ENCODE measurements around the gene CENPN.
A peak's percentile ranks its signal among the peaks of the same experiment; 100 is the strongest.

The CENPN gene

GRCh38 chr16:81029930-81030604 is 23.1 kb downstream of the CENPN start:
- no peak for DNase-seq (ENCODE audit: low spot score)

- peak; percentile 91 for DNase-seq (ENCODE audit: low spot score)
Measured at GRCh38 chr16:81035398-81035974, 28.5 kb downstream of the CENPN start, which contains the start of gene ATMIN. Gene ATMIN, plus strand, starts transcription at chr16:81035842. Its CDS starts 29 bp downstream, at chr16:81035871.

GRCh38 chr16:81035975-81036750 is 29.1 kb downstream of the CENPN start:
- DNase-seq (ENCODE audit: low spot score) = peak; percentile 10

GRCh38 chr16:81036751-81037350 is 29.8 kb downstream of the CENPN start:
- peak; percentile 39 for DNase-seq (ENCODE audit: low spot score)

- no peak for DNase-seq (ENCODE audit: low spot score)
Measured at GRCh38 chr16:81040131-81040530, 33.1 kb downstream of the CENPN start.

- DNase-seq (ENCODE audit: low spot score) = no peak
Measured at GRCh38 chr16:81040842-81041241, 33.8 kb downstream of the CENPN start.

GRCh38 chr16:81041696-81042095 is 34.7 kb downstream of the CENPN start:
- DNase-seq (ENCODE audit: low spot score) = no peak

- DNase-seq (ENCODE audit: low spot score) = no peak
Measured at GRCh38 chr16:81042821-81043220, 35.8 kb downstream of the CENPN start.

- DNase-seq (ENCODE audit: low spot score) = no peak
Measured at GRCh38 chr16:81053761-81054160, 46.7 kb downstream of the CENPN start.

- DNase-seq (ENCODE audit: low spot score) = no peak
Measured at GRCh38 chr16:81060576-81061306, 53.7 kb downstream of the CENPN start.

- DNase-seq (ENCODE audit: low spot score) = no peak
Measured at GRCh38 chr16:81061307-81061640, 54.3 kb downstream of the CENPN start.

- no peak for DNase-seq (ENCODE audit: low spot score)
Measured at GRCh38 chr16:81061871-81062608, 55.0 kb downstream of the CENPN start.

GRCh38 chr16:81066681-81067080 is 59.7 kb downstream of the CENPN start:
- DNase-seq (ENCODE audit: low spot score) = no peak

- DNase-seq (ENCODE audit: low spot score) = no peak
Measured at GRCh38 chr16:81067166-81067565, 60.2 kb downstream of the CENPN start.

GRCh38 chr16:81069063-81069462 is 62.0 kb downstream of the CENPN start:
- no peak for DNase-seq (ENCODE audit: low spot score)

- no peak for DNase-seq (ENCODE audit: low spot score)
Measured at GRCh38 chr16:81070979-81071378, 64.0 kb downstream of the CENPN start.

- no peak for DNase-seq (ENCODE audit: low spot score)
Measured at GRCh38 chr16:81071805-81072204, 64.8 kb downstream of the CENPN start.

GRCh38 chr16:81073560-81074330 is 66.7 kb downstream of the CENPN start:
- no peak for DNase-seq (ENCODE audit: low spot score)

GRCh38 chr16:81076566-81077075 is 69.6 kb downstream of the CENPN start:
- peak; percentile 92 for DNase-seq (ENCODE audit: low spot score)
